GM20000 (cell line): Measurements from ENCODE around the gene LRRIQ1.

ENCODE experiments used
- DNase-seq: peaks from one replicate; pipeline ENCODE4 v3.0.0; 2012; ENCODE audit warnings: low spot score
- TF ChIP-seq, protein P1 (sequence below): IDR thresholded peaks from 2 replicates; pipeline ENCODE4 v1.5.1; 2012; ENCODE audit warnings: mild to moderate bottlenecking, control low read depth; ENCODE audit errors: extremely low read depth, missing control alignments

Gene LRRIQ1

DNA sequence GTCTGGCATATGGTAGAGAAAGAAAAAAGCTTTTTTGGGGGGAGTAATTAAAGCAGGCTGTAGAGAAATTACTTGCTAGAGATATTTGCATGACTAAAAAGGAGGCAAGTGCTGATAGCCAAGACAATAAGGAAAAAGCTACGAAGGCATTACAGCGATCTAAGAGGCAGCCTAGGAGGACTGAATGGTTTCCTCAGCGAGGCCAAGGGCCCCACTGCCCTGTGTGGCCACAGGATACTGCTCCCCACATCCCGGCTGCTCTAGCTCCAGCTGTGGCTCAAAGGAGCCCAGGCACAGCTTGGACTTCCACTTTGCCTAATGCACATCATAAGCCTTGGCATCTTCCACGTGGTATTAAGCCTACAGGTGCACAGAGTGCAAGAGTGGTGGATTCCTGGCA lies 53.6 kb downstream of the LRRIQ1 start:
- TF ChIP-seq, protein P1, sequence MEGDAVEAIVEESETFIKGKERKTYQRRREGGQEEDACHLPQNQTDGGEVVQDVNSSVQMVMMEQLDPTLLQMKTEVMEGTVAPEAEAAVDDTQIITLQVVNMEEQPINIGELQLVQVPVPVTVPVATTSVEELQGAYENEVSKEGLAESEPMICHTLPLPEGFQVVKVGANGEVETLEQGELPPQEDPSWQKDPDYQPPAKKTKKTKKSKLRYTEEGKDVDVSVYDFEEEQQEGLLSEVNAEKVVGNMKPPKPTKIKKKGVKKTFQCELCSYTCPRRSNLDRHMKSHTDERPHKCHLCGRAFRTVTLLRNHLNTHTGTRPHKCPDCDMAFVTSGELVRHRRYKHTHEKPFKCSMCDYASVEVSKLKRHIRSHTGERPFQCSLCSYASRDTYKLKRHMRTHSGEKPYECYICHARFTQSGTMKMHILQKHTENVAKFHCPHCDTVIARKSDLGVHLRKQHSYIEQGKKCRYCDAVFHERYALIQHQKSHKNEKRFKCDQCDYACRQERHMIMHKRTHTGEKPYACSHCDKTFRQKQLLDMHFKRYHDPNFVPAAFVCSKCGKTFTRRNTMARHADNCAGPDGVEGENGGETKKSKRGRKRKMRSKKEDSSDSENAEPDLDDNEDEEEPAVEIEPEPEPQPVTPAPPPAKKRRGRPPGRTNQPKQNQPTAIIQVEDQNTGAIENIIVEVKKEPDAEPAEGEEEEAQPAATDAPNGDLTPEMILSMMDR: no peak
- DNase-seq: no peak

DNA sequence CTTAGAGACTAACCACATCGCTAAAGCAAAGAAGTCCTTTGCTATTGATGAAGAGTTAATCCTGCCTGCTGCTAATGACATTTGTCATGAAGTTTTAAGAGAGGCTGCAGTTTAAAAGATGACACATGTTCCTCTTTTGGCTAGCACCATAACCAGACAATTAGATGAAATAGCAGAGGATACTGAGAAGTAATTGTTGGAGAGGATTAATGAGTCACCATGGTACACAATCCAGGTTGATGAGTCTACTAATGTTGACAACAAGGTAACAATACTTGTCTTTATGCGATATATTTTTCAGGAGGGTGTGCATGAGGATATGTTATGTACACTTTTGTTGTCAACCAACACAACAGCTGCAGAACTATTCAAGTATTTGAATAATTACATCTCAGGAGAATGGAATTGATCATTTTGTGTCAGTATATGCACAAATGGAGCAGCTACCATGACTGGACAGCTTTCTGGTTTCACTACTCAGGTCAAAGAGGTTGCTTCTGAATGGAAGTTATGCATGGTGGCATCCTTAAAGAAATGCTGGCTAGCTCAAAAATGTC lies 56.7 kb downstream of the LRRIQ1 start:
- TF ChIP-seq, protein P1: no peak

DNA sequence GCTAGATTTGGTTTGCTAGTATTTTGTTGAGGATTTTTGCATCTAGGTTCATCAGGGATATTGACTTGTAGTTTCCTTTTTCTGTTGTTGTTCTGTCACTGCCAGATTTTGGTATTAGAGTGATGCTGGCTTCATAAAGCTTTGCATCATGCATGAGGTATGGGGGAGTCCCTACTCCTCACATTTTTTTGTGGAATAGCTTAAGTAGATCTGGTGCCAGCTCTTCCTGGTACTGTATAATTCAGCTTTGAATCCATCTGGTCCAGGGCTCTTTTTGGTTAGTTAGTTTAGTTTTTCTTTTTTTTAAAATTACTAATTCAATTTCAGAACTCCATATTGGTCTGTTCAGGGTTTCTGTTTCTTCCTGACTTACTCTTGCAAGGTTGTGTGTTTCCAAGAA lies 59.4 kb downstream of the LRRIQ1 start:
- no peak for DNase-seq
- TF ChIP-seq, protein P1: no peak

More for the DNA sequence above, 56.7 kb downstream of the LRRIQ1 start:
- no peak for DNase-seq

DNA sequence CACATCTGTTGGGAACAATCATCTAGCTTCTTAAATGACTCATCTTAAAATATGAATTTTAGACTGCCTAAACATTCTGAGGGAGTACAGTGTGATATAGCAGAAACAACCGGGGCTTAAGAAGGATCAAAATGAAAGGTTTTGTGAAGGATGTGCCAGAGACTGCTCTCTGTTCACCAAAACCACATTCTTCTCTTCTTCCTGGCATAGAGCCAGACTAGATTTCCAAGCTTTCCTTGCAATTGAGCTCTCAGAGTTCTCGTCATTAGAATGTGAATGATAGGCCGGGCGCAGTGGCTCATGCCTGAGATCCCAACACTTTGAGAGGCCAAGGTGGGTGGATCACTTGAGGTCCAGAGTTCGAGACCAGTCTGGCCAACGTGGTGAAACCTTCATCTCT lies 94.5 kb downstream of the LRRIQ1 start:
- DNase-seq: no peak
- TF ChIP-seq, protein P1: no peak

DNA sequence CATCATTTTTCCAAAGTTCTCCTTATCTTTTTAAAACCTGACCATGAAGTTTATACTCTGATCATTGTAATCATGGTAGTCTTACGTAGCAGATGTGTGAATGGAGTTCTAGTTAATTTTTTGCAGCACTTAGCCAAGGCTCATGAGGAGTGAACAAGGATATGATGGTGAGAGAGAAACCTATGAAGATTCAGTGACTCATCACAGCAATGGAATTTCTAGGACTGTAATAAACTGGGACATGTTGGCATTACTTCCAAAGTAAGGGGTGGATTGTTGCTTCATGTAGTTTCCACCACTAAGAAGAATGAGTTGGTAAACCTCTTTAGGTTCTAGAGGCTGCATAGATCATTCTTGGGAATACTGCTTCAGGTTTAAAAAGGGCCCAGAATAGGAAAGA lies 102.7 kb downstream of the LRRIQ1 start:
- no peak for DNase-seq
- TF ChIP-seq, protein P1: no peak

DNA sequence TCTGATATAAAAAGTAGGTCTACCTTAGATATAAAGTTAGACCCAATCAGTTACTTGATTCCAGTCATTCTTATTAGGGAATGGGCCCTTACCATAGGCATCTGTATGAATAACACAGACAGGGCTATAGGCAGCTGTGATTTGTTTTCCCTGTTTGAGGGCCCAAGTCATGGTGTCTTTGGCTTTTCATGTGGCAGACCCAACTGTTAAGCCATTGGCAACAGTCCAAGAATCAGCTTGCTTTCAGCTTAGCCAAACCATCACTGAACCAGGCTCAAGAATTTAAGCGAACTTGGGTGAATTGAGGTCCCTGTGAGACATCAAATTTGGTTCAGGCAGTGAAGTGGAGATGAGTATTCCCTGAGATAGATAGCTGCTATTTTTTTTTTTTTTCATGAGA lies 111.2 kb downstream of the LRRIQ1 start:
- no peak for DNase-seq
- TF ChIP-seq, protein P1: no peak

DNA sequence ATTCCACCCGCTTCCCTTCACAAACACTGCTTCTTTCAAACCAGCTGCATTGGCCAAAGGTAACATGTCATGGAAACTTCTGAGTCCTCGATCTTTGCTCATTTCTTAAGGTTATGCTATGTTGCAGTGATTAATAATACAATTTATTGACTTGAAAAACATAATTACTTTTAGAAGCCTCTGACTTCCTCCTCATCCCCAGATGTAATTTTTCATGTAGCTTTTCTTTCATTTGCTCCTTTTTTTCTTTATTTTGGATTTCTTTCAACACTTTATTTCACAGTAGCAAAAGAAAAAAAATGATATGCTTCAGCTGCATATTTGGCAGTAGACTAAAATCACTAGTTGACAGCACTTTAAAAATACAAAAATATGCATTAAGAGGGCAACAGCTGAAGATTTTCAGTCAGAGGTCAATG lies 116.2 kb downstream of the LRRIQ1 start:
- TF ChIP-seq, protein P1: no peak
- no peak for DNase-seq
